WTC11 (cell line): ENCODE results near the gene CTNNA3.

Source experiments
- ZNF396 ChIP-seq: fragments of 250-450 bp; sonication (Bioruptor Pico); IDR thresholded peaks from 2 replicates; pipeline ENCODE4 v1.8.0; 2021; ENCODE audit warnings: mild to moderate bottlenecking, moderate library complexity, borderline replicate concordance
- ZNF423 ChIP-seq: fragments of 250-450 bp; sonication (Bioruptor Pico); IDR thresholded peaks from 2 replicates; pipeline ENCODE4 v2.1.2; 2022; ENCODE audit warnings: mild to moderate bottlenecking, moderate library complexity
- ZNF671 ChIP-seq: fragments of 250-450 bp; sonication (Bioruptor Pico); IDR thresholded peaks from 2 replicates; pipeline ENCODE4 v1.8.0; 2021; ENCODE audit warnings: mild to moderate bottlenecking
- TF ChIP-seq, protein P1 (sequence below): fragments of 200-600 bp; IDR thresholded peaks from 2 replicates; pipeline ENCODE4 v1.8.0; 2022; ENCODE audit warnings: antibody characterized with exemption
- TF ChIP-seq, protein P2 (sequence below): sonication (generic); formaldehyde crosslinking; IDR thresholded peaks from 2 replicates; pipeline ENCODE4 v1.8.1; 2023; ENCODE audit warnings: mild to moderate bottlenecking, missing genetic modification reagents
- TF ChIP-seq, protein P3 (sequence below): sonication (generic); formaldehyde crosslinking; IDR thresholded peaks from 2 replicates; pipeline ENCODE4 v1.8.1; 2022; ENCODE audit warnings: low read depth, mild to moderate bottlenecking, moderate library complexity, missing genetic modification reagents, borderline replicate concordance
- TF ChIP-seq, protein P4 (sequence below): sonication (generic); formaldehyde crosslinking; conservative IDR thresholded peaks from 2 replicates; pipeline ENCODE4 v1.8.1; 2022; ENCODE audit warnings: mild to moderate bottlenecking, missing genetic modification reagents
- TF ChIP-seq, protein P5 (sequence below): sonication (generic); formaldehyde crosslinking; IDR thresholded peaks from 2 replicates; pipeline ENCODE4 v1.8.0; 2022; ENCODE audit warnings: mild to moderate bottlenecking, missing genetic modification reagents

DNA sequence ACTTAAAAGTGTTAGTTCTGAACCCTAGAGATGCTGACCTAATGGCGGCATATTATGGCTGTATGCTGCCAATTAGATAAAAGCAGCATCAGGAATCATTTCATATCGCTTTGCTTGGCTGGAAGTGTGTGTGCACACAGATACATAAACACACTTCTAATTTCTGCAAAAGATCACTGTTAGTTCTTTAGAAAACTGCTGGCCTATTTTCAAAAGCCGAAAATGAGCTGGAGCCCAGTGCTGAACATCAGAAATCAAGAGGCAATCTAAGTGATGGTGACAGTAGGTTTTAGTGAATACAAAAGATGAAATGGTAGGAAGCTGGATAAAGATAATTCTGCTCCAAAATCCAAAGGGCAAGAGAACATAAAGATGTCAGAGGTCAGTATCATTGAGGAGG is 1516.0 kb downstream of the CTNNA3 start:
- TF ChIP-seq, protein P1, sequence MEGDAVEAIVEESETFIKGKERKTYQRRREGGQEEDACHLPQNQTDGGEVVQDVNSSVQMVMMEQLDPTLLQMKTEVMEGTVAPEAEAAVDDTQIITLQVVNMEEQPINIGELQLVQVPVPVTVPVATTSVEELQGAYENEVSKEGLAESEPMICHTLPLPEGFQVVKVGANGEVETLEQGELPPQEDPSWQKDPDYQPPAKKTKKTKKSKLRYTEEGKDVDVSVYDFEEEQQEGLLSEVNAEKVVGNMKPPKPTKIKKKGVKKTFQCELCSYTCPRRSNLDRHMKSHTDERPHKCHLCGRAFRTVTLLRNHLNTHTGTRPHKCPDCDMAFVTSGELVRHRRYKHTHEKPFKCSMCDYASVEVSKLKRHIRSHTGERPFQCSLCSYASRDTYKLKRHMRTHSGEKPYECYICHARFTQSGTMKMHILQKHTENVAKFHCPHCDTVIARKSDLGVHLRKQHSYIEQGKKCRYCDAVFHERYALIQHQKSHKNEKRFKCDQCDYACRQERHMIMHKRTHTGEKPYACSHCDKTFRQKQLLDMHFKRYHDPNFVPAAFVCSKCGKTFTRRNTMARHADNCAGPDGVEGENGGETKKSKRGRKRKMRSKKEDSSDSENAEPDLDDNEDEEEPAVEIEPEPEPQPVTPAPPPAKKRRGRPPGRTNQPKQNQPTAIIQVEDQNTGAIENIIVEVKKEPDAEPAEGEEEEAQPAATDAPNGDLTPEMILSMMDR = no peak
- TF ChIP-seq, protein P2, sequence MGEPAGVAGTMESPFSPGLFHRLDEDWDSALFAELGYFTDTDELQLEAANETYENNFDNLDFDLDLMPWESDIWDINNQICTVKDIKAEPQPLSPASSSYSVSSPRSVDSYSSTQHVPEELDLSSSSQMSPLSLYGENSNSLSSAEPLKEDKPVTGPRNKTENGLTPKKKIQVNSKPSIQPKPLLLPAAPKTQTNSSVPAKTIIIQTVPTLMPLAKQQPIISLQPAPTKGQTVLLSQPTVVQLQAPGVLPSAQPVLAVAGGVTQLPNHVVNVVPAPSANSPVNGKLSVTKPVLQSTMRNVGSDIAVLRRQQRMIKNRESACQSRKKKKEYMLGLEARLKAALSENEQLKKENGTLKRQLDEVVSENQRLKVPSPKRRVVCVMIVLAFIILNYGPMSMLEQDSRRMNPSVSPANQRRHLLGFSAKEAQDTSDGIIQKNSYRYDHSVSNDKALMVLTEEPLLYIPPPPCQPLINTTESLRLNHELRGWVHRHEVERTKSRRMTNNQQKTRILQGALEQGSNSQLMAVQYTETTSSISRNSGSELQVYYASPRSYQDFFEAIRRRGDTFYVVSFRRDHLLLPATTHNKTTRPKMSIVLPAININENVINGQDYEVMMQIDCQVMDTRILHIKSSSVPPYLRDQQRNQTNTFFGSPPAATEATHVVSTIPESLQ (CRISPR knock-in tag) = no peak
- TF ChIP-seq, protein P3, sequence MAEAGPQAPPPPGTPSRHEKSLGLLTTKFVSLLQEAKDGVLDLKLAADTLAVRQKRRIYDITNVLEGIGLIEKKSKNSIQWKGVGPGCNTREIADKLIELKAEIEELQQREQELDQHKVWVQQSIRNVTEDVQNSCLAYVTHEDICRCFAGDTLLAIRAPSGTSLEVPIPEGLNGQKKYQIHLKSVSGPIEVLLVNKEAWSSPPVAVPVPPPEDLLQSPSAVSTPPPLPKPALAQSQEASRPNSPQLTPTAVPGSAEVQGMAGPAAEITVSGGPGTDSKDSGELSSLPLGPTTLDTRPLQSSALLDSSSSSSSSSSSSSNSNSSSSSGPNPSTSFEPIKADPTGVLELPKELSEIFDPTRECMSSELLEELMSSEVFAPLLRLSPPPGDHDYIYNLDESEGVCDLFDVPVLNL = no peak
- TF ChIP-seq ZNF671 (CRISPR knock-in tag) = no peak
- TF ChIP-seq, protein P4, sequence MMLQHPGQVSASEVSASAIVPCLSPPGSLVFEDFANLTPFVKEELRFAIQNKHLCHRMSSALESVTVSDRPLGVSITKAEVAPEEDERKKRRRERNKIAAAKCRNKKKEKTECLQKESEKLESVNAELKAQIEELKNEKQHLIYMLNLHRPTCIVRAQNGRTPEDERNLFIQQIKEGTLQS (CRISPR knock-in tag) = no peak
- TF ChIP-seq ZNF423 (CRISPR knock-in tag) = no peak
- TF ChIP-seq ZNF396 (CRISPR knock-in tag) = no peak
- TF ChIP-seq, protein P5, sequence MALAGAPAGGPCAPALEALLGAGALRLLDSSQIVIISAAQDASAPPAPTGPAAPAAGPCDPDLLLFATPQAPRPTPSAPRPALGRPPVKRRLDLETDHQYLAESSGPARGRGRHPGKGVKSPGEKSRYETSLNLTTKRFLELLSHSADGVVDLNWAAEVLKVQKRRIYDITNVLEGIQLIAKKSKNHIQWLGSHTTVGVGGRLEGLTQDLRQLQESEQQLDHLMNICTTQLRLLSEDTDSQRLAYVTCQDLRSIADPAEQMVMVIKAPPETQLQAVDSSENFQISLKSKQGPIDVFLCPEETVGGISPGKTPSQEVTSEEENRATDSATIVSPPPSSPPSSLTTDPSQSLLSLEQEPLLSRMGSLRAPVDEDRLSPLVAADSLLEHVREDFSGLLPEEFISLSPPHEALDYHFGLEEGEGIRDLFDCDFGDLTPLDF (CRISPR knock-in tag) = no peak
